ENCODE data around the gene ARPP19.
A peak's percentile ranks its signal among the peaks of the same experiment; 100 is the strongest.

ARPP19 gene

GRCh38 chr15:52506549-52506948 is 62.3 kb downstream of the ARPP19 start:
- Histone ChIP-seq H4K20me1 (ENCODE audit: control insufficient read depth, insufficient read depth, low read depth, low read length) (no peaks in the 10 kb centered on the region), H3K9me3 (ENCODE audit: control insufficient read depth, insufficient read depth, low read length) (no peaks in the 10 kb centered on the region), H3K4me2 (ENCODE audit: low read length) (no peak overlapping the region), H3K79me2 (ENCODE audit: control insufficient read depth, low read length) (peaks cover 56% of the 10 kb centered on the region), H3F3A (ENCODE audit: control insufficient read depth, insufficient read depth) (no peaks in the 10 kb centered on the region), H3K4me1 (ENCODE audit: control insufficient read depth, low read length) (peaks cover 41% of the 10 kb centered on the region), H3K9me2 (replicated peaks; ENCODE audit: control insufficient read depth, low read length) (no peaks in the 10 kb centered on the region), H3K4me3 (ENCODE audit: low read length) (no peak overlapping the region), H3K27me3 (ENCODE audit: control insufficient read depth, low read length) (no peaks in the 10 kb centered on the region), H3K36me3 (ENCODE audit: control insufficient read depth, low read length) (no peaks in the 10 kb centered on the region), H3K27ac (ENCODE audit: low read depth, low read length) (no peak overlapping the region)
- TF ChIP-seq EZH2phosphoT487 (IDR thresholded peaks at IDR 0.05; ENCODE audit: borderline replicate concordance, low read length) (no peak), CTCF (IDR thresholded peaks at IDR 0.05; ENCODE audit: low read depth, low read length, poor library complexity, severe bottlenecking) (no peak)

GRCh38 chr15:52505151-52505550 is 63.7 kb downstream of the ARPP19 start:
- Histone ChIP-seq H3K36me3 (ENCODE audit: control insufficient read depth, low read length) (no peaks in the 10 kb centered on the region), H3F3A (ENCODE audit: control insufficient read depth, insufficient read depth) (no peaks in the 10 kb centered on the region), H3K9me3 (ENCODE audit: control insufficient read depth, insufficient read depth, low read length) (no peaks in the 10 kb centered on the region), H3K27ac (ENCODE audit: low read depth, low read length) (no peak overlapping the region), H3K4me2 (ENCODE audit: low read length) (no peak overlapping the region), H3K9me2 (replicated peaks; ENCODE audit: control insufficient read depth, low read length) (no peaks in the 10 kb centered on the region), H3K4me1 (ENCODE audit: control insufficient read depth, low read length) (peaks cover 41% of the 10 kb centered on the region), H3K4me3 (ENCODE audit: low read length) (no peak overlapping the region), H3K79me2 (ENCODE audit: control insufficient read depth, low read length) (peaks cover 47% of the 10 kb centered on the region), H3K27me3 (ENCODE audit: control insufficient read depth, low read length) (no peaks in the 10 kb centered on the region), H4K20me1 (ENCODE audit: control insufficient read depth, insufficient read depth, low read depth, low read length) (no peaks in the 10 kb centered on the region)
- no peak for TF ChIP-seq CTCF (IDR thresholded peaks at IDR 0.05; ENCODE audit: low read depth, low read length, poor library complexity, severe bottlenecking)
- TF ChIP-seq EZH2phosphoT487 (IDR thresholded peaks at IDR 0.05; ENCODE audit: borderline replicate concordance, low read length) = no peak

GRCh38 chr15:52503788-52504496 is 64.9 kb downstream of the ARPP19 start:
- TF ChIP-seq EZH2phosphoT487 (IDR thresholded peaks at IDR 0.05; ENCODE audit: borderline replicate concordance, low read length) (no peak), CTCF (IDR thresholded peaks at IDR 0.05; ENCODE audit: low read depth, low read length, poor library complexity, severe bottlenecking) (no peak)
- H3K9me2 ChIP-seq (replicated peaks; ENCODE audit: control insufficient read depth, low read length) = no peaks in the 10 kb centered on the region
- H3K36me3 ChIP-seq (ENCODE audit: control insufficient read depth, low read length) = no peaks in the 10 kb centered on the region
- peaks cover 43% of the 10 kb centered on the region for H3K79me2 ChIP-seq (ENCODE audit: control insufficient read depth, low read length)
- H3K27ac ChIP-seq (ENCODE audit: low read depth, low read length) = peak overlapping the region; percentile 37
- H3K27me3 ChIP-seq (ENCODE audit: control insufficient read depth, low read length) = no peaks in the 10 kb centered on the region
- peaks cover 41% of the 10 kb centered on the region for H3K4me1 ChIP-seq (ENCODE audit: control insufficient read depth, low read length)
- peak overlapping the region; percentile 53 for H3K4me2 ChIP-seq (ENCODE audit: low read length)
- no peaks in the 10 kb centered on the region for H3K9me3 ChIP-seq (ENCODE audit: control insufficient read depth, insufficient read depth, low read length)
- no peaks in the 10 kb centered on the region for H3F3A ChIP-seq (ENCODE audit: control insufficient read depth, insufficient read depth)
- H4K20me1 ChIP-seq (ENCODE audit: control insufficient read depth, insufficient read depth, low read depth, low read length) = no peaks in the 10 kb centered on the region
- peak overlapping the region; percentile 44 for H3K4me3 ChIP-seq (ENCODE audit: low read length)
